Measurements from ENCODE around the gene ZNF560.
"Not testable (repeated sequence)": the region's sequence is repeated elsewhere in the genome, so short reads cannot be mapped to it uniquely, and the experiment has no call there.

Gene ZNF560

DNA sequence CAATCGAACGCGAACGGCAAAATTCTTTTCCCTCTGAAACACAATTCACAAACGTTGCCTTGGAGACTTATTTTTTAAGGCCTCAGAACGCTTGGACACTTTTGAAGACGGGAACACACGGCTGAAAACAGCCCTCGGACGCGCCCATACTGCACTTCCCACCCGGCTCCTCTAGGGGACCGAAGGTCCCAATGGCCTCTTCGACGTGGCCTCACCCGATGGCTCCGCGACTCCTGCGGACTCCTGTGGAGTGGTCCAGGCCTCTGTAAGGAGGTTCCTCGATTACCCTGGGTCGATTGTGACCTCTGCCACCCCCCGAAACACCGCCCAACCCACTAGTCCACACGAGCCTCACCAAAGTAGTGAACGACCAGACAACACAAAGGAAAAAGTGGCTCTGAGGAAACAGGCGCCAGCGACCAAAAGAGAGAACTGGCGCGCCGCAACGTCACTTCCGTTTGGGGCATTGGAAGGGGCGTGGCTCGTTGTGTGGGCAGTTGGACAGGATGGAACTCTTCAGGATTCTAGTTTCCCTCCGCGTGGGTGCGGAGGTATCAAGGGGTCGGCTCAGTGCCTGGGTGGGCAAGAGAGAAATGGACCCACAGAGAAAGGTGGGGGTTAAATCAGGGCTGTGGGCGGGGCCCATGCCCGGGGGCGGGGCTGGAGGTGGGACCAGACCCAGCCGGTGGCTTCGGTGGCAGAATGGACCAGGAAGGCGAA is at the start of gene ZNF560:
Gene ZNF560 (minus strand): TSS at position 434 of the 720 bp plus-strand sequence. CDS start 23,303 bp downstream, outside the sequence.
- DNase-seq: peak; percentile 7

DNA sequence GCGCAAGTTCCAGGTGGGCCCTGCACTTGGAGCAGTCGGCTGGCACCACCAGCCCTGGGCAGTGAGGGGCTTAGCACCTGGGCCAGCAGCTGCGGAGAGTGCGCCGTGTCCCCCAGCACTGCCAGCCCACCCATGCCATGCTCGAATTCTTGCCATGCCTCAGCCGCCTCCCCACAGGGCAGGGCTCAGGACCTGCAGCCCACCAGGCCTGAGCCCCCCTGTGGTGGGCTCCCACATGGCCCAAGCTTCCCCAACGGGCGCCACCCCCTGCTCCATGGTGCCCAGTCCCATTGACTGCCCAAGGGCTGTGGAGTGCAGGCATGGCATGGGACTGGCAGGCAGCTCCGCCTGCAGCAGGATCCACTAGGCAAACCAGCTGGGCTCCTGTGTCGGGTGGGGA is 49.5 kb upstream of the ZNF560 start:
- no peak for DNase-seq

DNA sequence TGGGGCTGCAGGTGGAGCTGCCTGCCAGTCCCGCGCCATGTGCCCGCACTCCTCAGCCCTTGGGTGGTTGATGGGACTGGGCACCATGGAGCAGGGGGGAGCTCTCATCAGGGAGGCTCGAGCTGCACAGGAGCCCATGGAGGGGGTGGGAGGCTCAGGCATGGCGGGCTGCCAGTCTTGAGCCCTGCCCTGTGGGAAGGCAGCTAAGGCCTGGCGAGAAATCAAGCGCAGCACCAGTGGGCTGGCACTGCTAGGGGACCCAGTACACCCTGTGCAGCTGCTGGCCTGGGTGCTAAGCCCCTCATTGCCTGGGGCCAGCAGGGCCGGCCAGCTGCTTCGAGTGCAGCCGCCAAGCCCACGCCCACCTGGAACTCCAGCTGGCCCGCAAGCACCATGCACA is 42.9 kb upstream of the ZNF560 start:
- not testable (repeated sequence) for DNase-seq

DNA sequence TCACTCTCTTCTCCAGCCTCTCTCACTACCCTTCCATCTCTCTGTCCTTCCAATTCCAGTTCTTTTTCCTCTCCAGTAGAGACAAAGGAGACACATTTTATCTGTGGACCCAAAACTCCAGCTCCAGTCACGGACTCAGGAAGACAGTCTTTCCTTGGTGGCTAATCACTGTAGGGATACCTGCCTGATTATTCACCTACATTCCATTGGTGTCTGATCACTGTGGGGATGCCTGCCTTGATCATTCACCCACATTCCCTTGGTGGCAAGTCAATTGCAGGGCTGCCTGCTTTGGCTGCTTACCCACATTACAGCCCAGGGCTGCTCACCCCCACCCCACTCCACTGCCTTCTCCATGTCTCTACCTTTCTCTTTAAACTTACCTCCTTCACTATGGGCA is 41.5 kb upstream of the ZNF560 start:
- not testable (repeated sequence) for DNase-seq

DNA sequence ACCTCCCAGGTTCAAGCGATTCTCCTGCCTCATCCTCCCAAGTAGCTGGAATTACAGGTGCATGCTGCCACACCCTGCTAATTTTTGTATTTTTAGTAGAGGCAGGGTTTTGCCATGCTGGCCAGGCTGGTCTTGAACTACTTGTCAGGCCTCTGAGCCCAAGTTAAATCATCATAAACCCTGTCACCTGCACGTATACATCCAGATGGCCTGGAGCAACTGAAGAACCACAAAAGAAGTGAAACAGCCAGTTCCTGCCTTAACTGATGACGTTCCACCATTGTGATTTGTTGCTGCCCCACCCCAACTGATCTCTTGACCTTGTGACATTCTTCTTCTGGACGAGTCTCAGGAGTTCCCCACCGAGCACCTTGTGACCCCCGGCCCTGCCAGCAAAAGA is 40.8 kb upstream of the ZNF560 start:
- not testable (repeated sequence) for DNase-seq

DNA sequence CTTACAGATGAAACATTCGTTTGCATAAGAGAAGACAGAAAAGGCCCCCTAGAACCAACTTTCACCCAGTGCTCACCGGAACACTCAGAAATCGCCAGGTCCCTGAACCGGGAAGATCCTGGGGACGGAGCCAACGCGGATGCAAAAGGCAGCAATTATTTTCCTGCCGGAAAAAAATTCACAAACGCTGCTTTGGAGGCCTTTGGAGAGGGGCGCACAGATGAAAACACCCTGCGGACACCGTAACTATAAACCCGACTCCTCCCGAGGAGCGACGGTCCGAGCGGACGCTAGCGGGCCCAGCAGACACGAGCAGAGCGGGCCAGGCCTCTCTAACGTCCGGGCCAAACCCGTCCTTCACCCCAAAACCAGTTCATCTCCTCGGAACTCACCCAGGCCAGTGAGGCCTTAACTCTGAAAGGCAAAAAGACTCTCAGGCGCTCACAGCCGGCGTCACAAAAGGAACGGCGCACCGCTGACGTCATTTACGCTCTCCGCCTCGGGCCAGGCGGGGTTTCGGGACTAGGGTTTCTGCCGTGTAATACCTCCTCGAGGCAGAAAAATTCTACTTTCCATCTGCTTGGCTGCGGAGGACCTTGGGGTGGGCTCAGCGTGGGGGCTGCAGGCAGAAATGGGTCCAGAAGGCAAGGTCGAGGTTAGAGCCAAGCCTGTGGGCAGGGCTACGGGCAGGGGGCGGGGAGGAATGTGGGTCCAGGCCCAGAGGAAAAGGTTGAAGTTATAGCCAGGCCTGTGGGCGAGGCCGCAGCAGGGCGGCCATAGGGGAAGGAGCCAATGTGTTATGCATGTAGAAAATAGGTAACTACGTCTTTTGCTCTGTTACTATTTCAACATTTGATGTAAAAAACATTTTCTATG is 40.0 kb upstream of the ZNF560 start, which contains the start of gene ZNF426:
Gene ZNF426 (minus strand): TSS at position 463 of the 876 bp plus-strand sequence. CDS start 2,413 bp downstream, outside the sequence.
- peak; percentile 88 for DNase-seq

DNA sequence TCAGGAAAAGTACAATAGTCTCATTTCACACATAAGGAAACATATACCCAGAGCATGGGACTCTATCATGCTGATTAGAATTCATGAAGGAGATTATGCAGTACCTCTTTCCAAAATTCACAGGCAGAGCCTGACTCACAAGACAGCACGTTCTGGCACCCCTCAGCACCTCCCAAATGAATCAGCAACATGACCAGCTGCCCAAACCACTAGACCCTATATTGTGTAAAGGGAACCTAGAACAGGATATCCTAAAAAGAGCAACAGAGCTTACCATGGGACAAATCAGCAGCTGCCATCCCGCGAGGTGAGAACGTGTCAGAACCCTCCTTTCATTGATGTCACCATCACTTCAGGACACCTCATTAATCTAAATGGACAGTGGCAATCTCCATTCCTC is 37.5 kb upstream of the ZNF560 start:
- DNase-seq: no peak

DNA sequence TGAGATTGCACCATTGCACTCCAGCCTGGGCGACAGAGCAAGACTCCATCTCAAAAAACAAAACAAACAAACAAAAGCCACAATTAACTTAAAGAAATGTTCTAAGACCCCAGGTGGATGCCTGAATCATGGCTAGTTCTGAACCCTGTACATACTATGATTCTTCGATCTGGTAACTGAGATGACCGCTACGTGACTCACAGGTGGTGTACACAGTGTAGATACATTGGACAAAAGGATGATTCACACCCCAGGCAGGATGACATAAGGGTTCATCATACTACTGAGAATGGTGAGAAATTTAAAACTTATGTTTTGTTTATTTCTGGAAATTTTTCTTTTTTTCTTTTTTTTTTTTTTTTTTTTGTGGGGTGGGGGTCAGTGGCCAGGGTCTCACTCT is 33.5 kb upstream of the ZNF560 start:
- DNase-seq: peak; percentile 22

DNA sequence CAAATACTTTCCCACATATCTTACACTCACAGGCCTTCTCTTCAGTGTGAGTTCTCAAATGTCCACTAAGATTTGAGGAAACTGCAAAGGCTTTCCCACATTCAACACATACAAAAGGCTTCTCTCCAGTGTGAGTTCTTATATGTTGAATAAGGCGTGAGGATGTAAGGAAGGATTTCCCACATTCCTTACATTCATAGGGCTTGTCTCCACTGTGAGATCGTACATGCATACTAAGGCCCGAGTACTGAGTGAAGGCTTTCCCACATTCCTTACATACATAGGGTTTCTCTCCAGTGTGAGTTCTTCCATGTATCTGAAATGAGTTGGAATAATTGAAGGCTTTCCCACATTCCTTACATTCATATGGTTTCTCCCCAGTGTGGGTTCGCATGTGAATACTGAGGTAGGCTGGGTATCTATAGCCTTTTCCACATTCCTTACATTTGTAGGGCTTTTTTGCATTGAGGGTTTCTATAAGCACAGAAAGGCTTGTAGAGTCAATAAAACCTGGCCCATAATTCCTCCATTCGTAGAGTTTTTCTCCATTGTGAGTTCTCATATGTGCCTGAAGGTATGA is 30.4 kb upstream of the ZNF560 start:
- peak; percentile 30 for DNase-seq

DNA sequence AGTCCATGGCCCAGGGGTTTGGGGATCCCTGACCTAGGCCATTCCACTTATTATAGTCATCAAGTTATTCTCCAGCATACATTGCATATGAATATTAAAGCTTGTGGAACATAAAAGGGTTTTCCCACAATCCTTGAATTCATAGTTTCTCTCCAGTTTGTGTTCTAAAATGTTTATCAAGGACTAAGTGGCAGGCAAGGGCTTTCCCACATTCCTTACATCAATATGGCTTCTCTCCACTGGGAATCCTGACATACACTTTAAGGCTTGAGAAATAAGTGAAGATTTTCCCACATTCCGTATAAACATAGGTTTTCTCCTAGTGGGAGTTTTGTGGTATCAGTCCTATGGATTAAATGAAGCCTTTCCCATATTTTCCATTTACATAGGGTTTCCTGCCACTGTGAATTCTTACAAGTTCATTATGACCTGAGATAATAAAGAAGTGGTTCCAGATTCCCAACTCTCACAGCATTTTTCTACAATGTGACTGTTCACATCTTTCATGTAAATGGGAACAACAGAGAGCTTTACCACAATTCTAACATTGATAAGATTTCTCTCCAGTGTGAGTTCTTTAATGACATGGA is 25.6 kb upstream of the ZNF560 start:
- DNase-seq: no peak

DNA sequence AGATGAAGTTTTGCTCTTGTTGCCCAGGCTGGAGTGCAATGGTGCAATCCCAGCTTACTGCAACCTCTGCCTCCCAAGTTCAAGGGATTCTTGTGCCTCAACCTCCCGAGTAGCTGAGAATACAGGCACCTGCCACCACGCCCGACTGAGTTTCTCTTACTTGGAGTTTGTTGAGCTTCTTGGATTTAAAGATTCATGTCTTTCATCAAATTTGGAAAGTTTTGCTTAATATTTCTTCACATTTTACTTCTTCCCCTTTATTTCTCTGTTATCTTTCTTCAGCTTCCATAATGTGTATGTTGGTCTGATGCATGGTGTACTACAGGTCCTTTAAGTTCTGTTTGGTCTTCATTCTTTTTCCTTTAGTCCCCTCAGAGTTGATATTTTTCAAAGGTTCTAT is 8.9 kb upstream of the ZNF560 start:
- no peak for DNase-seq

DNA sequence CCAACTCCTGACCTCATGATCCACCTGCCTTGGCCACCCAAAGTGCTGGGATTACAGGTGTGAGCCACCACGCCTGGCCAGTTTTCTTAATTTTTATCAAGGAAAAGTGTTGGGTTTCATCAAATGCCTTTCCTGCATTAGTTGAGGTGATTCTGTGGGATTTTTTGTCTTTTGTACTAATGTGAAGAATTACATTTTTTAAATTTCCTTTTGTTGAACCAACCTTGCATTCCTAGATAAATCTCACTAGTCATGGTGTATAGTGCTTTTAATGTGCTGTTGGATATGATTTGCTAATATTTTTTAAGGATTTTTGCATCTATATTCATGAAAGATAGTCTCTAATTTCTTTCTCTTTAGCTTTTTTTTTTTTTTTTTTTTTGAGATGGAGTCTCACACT is 2.4 kb upstream of the ZNF560 start:
- DNase-seq: no peak

DNA sequence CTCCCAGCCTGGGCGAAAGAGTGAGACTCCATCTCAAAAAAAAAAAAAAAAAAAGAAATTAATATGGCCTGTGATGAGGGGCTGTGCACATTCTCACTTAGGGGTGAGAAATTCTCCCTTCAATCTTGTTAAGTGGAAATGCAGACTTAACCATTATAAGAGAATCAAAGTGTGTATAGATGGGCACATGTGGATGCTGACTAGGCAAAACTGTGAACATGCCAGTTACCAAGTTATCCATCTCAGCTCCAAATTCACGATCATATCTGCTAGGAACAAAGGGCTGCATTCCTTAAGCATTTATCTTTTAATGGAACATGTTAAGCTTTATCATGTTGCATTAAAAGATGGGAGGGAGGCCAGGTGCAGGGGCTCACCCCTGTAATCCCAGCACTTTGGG is 4.3 kb downstream of the ZNF560 start:
- no peak for DNase-seq

DNA sequence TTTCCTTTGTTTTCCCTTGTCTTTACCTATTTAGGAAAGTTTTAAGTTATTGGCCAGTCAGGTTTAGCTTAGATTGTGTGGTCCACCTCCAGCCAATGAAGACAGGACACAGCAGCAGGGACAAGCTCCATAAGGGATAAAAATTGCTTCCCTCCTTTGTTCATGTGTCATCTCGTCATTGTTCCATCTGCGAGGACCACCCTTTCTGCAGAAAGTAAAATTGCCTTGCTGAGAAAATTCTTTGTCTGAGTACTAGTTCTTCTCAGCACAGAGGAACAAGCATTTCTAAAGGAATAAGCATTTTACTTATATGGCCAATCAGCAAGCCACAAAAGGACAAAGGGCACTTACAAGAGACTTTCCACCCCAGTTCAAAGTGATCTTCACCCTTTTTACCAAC is 11.4 kb downstream of the ZNF560 start:
- DNase-seq: no peak

DNA sequence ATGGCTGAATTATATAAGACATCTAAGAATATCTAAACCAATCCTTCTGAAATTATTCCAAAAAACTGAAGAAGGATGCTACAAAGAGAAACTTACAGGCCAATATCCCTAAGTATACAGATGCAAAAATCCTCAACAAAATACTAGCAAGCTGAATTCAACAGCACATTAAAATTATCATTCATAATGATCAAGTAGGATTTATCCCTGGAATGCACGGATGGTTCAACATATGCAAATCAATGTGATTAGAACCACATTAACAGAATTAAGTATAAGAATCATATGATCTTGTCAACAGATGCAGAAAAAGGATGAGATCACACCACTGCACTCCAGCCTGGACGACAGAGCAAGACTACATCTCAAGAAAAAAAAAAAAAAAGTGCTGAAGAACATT is 13.3 kb downstream of the ZNF560 start:
- DNase-seq: no peak

DNA sequence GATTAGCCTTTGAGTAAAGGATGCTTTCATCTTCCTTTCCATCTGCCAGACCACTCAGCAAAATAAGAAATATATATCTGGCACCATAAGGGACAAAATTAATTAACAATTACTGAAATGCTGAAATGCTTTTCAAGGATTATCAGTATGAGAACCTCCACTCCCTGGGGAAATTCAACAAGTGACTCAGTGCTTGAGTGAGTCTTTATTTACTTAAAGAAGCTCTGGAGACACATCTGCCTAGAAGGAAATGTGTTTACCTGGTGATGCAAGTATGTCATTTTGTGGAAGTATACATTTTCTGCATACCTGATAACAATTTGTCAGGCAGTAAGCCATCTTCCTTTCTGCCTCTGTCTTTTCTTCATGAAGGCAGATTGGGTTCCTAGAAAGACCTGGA is 23.4 kb downstream of the ZNF560 start:
- no peak for DNase-seq

DNA sequence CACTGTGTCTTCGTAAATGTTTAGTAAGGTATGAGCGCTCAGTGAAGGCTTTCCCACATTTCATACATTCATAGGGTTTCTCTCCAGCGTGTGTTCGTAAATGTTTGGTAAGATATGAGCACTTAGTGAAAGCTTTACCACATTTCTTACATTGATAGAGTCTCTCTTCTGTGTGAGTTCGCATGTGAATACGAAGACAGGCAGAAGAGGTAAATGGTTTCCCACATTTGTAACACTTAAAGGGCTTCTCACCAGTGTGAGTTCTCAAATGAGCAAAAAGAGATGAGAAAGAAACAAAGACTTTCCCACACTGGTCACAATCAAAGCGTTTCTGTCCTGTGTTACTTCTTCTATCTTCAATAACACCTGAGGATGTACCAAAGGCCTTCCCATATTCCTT is 31.3 kb downstream of the ZNF560 start:
- DNase-seq: no peak

DNA sequence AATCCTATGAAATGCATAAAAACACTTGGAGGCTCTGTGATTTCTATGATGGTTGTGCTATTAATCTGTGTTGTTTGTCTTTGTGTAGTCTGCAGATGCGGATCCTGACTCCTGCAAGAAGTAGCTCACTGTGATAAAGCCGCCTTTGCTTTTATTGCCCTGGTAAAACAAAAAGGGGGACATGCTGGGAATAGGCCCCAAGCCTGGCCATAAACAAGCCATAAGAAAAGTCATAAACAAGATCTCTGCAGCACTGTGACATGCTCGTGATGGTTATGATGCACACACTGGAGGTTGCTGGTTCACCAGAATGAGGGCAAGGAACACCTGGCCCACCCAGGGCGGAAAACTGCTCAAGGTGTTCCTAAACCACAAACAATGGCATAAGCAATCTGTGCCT is 36.5 kb downstream of the ZNF560 start:
- DNase-seq: no peak

DNA sequence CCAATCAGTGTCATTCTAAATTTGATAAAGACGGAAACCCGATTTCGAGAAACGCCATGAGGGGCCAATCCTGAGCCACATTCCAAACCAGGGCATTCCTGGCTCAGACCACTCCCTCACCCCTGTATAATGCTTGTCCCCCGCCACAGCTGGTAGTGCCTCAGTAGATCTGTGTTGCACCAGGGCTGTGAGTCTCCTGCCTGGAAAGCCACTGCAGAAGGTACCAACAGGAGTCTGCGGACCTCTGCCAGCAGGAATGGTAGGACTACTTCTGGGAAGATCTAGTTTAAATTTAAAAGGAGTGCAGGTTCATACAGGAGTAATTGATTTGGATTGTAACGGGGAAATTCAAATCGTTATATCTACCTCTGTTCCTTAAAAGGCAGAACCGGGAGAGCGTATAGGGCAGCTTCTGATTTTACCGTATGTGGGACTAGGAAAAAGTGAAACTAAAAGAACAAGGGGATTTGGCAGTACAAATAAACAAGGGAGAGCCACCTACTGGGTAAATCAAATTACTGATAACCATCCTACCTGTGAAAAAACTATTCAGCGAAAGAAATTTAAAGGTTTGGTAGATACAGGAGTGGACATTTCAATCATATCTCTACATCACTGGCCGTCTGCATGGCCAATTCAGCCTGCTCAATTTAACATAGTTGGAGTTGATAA is 42.3 kb downstream of the ZNF560 start:
- peak; percentile 16 for DNase-seq

DNA sequence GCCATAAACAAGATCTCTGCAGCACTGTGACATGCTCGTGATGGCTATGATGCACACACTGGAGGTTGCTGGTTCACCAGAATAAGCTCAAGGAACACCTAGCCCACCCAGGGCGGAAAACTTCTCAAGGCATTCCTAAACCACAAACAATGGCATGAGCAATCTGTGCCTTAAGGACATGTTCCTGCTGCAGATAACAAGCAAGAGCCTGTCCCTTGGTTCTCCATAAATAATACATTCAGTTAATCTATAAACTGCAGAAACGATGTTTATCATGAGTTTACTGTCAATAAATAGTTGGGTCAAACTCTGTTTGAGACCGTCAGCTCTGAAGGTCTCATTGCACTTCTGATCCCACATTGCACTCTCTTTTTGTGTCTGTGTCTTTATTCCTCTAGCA is 44.5 kb downstream of the ZNF560 start:
- no peak for DNase-seq

DNA sequence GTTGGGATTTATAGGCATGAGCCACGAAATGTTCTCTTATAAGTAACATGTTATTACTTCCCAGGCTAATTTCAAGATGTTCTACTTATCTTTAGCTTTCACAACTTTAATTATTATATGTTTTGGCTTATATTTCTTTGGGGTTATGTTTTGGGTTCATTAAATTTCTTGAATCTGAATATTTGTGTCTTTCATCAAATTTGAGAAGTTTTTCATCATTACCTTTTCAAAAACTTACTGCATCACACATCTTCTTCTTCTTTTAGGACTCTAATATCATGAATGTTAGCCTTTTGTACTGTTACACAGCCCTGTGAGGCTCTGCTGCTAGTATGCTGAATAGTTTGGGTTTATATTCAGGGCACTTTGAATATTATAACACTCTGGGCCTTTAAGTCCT is 53.4 kb downstream of the ZNF560 start:
- no peak for DNase-seq

DNA sequence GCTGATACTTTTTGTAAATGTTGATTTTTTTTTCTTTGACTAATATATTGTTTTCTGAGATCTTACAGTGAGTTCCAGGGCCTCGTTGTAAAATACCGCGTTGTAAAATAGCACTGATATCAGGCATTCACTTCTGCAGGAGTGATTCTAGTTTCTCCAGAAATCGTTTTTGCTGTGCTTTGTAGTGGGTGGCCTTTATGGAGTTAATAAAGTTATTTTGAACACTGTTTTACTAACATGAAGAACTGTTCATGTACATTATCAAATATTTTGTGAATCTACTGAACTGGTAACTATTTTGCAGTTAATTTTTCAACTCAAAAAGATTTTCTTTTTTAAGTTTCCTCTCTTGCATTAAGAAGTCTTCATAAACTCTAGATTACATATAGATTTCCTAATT is 62.1 kb downstream of the ZNF560 start:
- DNase-seq: no peak
